Measurements from ENCODE around the gene TIMM29.
A peak's percentile ranks its signal among the peaks of the same experiment; 100 is the strongest.

The TIMM29 gene

DNA sequence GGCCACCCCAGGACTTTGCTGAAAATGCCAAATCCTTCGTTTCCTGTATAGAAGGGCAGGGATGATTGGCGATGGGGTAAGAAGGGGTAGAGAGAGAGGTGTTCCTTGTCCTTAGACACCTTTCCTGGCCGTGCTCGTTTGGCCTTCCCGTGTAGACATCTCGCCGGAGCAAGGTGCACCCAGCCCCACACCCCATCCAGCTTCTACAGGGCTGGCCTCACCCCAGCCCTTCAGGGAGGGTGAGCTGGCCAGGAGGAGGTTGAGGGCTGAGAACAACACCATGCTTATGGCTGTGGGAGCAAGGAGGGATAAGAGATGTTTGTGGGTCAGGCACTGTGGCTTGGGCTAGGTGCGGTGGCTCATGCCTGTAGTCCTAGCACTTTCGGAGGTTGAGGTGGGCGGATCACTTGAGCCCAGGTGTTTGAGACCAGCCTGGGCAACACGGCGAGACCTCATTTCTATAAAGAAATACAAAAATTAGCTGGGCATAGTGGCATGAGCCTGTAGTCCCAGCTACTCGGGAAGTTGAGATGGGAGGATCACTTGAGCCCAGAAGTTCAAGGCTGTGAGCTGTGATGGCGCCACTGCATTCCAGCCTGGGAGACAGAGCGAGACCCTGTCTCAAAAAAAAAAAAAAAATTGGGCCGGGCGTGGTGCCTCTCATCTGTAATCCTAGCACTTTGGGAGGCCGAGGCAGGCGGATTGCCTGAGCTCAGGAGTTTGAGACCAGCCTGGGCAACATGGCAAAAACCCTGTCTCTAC, 47.7 kb downstream of the TIMM29 start:
- DNase-seq = no peak
- Mint-ChIP-seq H3K27me3 (no peaks in the 10 kb centered on the region), H3K36me3 (ENCODE audit: low read depth) (peaks cover 34% of the 10 kb centered on the region), H3K4me1 (ENCODE audit: low read depth) (peaks cover 45% of the 10 kb centered on the region), H3K4me3 (no peak overlapping the region), H3K9me3 (no peaks in the 10 kb centered on the region), H3K27ac (no peak overlapping the region)

DNA sequence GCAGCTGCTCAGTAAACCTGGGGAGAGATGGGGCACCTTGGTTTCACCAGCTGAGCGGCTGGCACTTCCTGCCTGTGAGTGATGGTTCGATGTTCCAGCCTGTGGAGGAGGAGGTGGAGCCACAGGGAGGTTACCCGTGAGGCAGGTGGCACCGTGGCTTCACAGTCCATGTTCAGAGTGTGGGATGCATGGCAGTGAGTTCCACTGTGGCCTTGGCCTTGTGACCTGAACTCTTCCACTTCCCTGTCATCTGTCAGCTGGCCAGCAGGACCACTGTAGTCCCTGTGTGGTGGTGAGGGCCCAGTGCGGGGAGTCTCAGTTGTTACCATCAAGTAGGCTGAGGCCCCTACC, 49.1 kb downstream of the TIMM29 start:
- Mint-ChIP-seq H3K9me3 (no peaks in the 10 kb centered on the region), H3K36me3 (ENCODE audit: low read depth) (peaks cover 33% of the 10 kb centered on the region), H3K27ac (peak overlapping the region; percentile 44), H3K4me1 (ENCODE audit: low read depth) (peaks cover 42% of the 10 kb centered on the region), H3K4me3 (no peak overlapping the region), H3K27me3 (no peaks in the 10 kb centered on the region)
- DNase-seq = no peak
